ENCODE data around the gene FRMD4B. TPM values are rescaled to one million over a fixed set of nuclear protein-coding genes. Genes with fewer than 3 reads are reported as not detected.

Gene FRMD4B
- polyA plus RNA-seq, 4 donors, result 37.4 to 45.7 (median 40.9) TPM

DNA sequence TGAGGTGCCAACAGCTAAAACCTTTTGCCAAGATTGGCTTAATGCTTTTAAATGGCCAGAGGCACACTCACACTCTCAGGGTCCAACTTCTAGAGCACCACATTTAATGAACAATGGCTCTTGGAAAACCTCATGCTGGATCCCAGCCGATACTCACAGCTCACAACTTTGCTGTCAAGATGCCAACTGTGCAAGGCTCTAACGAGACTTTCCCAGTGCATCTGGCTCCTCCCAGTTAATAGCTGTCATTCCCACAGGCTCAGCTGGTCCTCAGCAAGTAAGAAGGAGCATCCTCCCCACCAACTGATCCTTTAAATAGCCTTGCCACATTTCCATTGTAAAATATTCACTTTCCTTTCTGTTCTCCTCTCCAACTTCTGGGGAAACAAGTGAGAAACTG lies 20.3 kb upstream of the FRMD4B start:
- DNase-seq (ENCODE audit: low read depth in 4 of 4, low spot score in 2 of 4), result no peak

DNA sequence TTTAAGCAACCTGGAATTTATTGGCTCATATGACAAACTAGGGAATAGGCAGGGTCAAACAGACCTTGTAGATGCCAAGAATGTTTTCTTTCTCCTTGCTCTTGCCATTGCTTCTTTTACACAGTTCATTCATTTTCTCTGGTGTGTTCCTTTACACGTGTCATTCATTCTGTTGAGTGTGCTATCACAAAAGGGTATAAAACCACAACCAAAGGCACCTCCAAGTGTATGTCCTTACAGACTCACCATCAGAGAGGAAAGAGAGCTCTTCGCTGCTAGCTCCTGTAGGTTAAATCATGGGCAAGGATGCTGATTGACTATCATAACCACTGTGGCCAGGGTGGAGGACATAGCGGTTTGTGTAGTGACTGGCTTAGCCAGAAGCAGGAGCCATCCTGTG lies 19.2 kb upstream of the FRMD4B start:
- no peak for DNase-seq (ENCODE audit: low read depth in 4 of 4, low spot score in 2 of 4)

DNA sequence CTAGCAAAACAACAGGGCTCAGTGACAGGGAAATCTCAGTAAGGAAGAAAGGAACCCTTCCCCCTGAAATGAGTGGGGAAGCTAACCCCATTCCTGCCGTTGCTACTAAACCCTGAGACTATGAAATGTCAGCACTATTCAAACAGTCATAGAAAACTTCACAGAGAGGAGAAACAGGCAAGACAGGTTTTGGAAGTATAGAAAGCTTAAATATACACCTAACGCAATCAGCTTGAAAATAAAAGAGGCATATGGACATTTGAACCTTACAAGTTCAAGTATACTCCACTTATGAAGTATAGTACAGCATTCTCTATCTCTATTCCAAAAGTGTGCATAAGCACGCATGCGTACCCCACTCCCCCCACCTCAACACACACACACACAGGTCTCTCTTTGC lies 17.6 kb upstream of the FRMD4B start:
- DNase-seq (ENCODE audit: low read depth in 4 of 4, low spot score in 2 of 4), result no peak

DNA sequence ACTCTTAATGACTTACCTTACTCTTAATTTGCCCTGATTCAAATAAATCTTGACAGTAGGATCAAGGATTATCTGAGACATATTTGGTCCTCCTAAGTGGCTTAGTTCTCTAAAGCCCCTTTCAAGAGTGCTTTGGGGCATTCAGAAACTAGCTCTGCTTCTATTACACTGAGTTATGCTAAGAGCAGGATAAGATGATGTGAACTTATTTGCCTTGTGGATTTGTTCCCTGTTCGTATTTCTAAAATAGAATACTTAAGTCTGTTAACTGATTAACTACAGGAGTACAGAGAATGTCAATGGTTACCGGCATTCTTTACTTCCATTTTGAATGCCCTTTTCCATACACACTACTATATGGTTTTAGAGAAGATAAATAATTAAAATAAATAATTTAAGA lies 14.8 kb upstream of the FRMD4B start:
- no peak for DNase-seq (ENCODE audit: low read depth in 4 of 4, low spot score in 2 of 4)

DNA sequence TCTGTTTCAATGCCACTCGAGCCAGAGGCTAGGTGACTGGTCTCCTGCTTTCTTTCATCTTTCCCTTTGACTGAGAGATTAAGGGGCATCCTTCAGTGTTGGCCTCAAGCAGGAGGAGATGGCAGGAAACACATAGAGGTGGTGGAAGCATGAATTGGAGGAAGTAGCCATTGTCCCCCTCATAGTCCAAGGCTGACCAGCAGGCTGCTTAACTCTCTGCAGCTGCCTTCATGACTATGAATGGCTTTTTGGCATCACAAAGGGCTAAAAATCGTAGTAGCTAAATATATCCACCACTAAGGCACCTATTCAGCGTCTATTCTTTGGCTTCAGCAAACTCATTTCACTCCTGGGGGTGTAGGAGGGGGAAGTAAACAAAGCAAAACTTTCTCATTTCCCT lies 7.0 kb upstream of the FRMD4B start:
- DNase-seq (ENCODE audit: low read depth in 4 of 4, low spot score in 2 of 4), result no peak

DNA sequence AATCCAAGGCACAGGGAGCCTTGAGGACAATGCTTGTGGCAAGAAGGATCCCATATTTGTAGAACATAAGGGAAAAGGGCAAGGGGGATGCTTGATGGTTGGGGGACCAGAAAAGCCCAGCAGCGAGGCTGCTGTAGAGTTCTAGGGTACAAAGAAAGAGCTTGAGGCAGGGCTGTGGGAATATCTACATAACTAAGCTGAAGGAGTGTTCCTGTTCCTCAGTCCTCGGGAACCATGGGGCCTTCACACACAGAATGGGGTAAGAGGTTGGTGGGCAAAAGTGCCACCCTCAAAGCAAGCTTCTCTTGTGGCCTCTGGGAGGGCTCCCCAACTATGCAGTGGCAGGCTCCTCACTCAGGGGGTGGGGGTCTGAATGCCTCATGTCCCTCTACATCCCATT lies 6.5 kb upstream of the FRMD4B start:
- DNase-seq (ENCODE audit: low read depth in 4 of 4, low spot score in 2 of 4), result no peak

DNA sequence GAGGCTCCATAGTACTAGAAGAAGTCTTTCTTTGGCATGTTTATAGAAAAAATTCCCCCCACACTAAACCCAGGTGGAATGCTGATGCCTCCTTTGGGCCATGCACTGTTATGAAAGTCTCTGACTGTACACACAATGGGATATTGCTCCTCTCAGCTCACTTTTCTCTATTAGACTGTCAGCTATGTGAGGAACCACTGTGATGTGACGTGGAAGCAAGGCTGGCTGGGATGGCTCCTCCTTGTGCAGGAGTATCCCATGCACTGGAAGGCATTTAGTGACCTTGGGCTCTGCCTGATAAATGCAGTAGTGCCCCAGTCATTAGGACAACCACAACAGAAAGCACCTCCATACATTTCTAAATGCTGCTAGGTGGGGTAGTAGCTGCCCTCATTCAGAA lies 5.7 kb upstream of the FRMD4B start:
- DNase-seq (ENCODE audit: low read depth in 4 of 4, low spot score in 2 of 4), result no peak

DNA sequence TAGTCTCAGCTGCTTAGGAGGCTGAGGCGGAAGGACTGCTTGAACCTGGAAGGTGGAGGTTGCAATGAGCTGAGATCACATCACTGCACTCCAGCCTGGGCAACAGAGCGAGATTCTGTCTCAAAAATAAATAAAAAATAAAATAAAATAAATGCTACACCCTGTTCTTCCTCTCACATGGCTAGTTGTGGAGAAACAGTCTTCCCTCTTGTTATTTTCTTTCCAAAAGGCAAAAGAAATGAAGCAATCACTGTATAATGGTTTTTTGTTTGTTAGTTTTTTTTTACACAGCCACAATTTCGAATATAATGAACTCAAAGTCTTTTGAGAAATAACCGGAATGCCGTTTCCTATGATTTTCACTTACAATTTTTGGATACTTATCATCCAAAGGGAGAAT lies 4.9 kb upstream of the FRMD4B start:
- DNase-seq (ENCODE audit: low read depth in 4 of 4, low spot score in 2 of 4), result no peak

DNA sequence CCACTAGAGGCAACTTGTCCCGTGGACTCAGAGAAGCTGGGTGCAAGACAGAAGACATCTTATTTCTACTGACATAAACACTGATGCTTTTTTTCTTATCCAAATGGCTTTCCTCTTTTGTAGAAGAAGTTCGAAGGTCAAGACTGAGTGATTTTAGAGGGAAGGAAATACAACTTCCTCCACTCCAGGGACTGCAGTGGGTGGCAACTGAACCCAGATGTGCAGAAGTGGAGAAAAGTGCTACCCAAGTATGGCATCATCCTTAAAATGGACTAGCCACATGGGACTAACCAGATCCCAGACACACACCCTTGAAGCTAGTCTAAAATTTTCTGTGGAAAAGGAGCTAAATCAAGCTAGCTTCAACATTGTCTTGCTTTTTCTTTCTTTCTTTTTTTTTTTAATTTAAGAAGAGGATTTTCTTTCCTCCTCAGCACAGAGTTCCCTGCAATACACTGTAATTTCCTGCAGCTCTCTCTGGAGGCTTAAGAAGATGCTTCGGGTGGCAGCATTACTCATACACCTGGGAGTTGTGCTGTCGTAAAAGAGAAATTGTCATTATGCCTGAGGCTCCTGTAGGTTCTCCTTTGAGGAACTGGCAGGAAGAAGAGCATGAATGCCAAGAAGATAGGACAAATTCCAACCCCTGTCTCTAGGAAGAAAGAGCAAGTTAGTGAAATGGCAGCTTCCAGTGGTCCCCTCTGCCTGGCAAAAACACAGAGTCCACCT lies 3.8 kb upstream of the FRMD4B start:
- no peak for DNase-seq (ENCODE audit: low read depth in 4 of 4, low spot score in 2 of 4)

DNA sequence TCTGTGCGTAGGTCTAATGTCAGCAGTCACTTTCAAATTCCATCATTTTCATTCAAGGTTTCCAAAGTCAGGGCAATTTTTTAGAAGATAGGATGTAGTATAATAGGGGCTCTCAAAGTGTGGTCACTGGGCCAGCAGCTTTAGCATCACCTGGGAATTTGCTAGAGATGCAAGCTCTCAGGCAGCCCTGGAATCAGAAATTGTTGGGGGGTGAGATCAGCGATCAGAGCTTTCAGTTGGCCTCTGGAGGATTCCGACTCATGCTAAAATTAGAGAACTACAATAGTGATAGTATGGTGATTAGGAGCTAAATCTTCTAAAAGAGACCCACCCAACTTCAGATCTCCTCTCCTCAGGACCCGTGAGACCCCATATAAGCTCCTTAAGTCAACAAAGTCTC lies 2.4 kb upstream of the FRMD4B start:
- DNase-seq (ENCODE audit: low read depth in 4 of 4, low spot score in 2 of 4), result no peak

DNA sequence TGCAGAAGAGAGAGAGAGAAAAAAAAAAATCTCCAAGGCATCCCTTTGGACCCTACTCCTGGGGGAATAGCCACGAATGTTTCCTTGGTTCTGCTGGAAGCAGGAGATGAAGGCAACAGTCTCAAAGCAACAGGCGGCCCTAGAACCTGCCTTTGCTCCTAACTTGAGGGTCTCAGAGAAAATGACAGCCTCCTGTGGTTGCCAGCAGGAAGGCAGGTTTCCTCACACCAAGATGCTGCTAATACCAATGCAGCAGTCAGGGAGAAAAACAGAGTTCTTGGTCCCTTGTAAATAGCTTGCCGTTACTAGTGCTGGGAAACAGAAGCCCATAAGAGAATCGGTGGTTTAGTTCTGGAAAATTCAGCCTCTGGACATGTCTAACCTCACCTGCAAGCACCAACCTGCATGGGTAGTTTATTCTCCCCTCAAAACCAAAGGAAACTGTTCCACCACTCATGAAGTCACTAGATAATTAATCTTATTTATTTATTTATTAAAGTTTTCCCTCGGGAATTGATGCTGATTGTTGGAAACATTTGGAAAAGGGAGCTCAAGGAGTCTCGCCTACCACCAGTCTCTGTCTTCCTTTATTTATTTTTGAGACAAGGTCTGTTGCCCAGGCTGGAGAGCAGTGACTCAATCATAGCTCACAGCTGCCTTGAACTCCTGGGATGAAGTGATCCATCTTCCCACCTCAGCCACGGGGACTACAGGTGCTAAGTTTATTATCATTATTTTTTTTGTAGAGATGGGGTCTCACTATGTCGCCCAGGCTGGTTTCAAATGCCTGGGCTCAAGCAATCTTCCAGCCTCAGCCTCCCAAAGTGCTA lies 883 bp upstream of the FRMD4B start:
- DNase-seq (ENCODE audit: low read depth in 4 of 4, low spot score in 2 of 4), result no peak

DNA sequence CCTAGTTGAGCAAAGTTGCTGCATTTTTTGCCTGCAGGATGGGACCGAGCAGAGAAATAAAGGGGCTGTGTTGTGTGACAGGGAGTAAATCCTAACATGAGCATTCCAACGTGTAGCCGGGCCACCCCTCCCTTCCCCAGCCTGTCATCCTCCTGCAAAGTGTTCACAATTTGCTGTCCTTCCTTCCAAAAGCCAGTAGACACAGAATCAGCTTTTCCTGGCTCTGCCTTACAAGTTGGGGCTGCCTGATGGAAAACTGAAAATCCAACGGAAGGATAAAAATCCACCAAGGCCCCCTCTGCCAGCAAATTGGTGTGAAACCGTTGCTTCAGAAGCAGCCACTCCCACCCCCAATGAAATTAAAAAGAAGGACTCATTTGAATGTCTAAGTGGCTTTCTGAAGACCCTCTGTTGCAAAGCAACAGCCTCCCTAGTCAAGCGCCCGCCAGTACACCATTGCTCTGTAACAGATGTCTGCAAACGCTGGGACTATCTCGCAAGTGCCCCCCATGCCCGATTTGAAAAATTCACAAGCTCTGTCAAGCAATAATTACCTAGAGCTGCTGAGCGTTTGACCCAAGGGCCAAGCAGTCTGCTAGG lies 665 bp downstream of the FRMD4B start:
- DNase-seq (ENCODE audit: low read depth in 4 of 4, low spot score in 2 of 4), result no peak

DNA sequence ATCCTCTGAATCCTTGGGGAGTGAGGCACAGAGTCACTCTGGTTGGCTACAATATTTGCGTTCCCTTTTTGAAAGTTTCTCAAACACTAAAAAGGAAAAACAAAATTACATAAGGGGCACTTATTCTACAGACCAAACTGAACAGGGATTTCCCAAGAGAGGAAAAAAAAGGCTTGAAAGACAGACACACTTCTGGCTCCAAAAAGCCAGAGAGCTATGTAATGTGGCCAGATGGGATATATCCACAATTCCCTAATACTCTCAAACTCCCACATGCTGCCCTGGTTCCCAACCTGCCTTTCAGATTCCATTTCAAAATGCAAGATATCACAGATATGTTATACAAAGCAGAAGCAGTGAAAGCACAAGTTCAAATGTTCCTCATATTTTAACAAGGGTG lies 1.6 kb downstream of the FRMD4B start:
- DNase-seq (ENCODE audit: low read depth in 4 of 4, low spot score in 2 of 4), result no peak

DNA sequence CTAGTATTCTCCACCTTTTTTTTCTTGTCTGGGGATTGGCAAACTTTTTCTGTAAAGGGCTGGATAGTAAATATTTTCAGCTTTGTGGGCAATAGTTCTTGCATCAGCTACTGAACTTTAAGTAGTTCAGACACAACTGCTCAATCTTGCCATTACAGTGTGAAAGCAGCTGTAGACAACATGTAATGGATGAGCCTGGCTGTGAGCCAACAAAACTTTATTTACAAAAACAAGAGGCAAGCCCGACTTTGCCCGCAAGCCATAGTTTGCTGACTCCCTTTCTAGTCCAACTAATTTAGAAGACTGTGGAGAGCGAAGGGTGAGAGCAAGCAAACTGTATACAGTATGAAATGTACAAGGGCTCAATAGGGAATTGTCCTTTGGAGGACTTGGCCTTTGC lies 6.2 kb downstream of the FRMD4B start:
- no peak for DNase-seq (ENCODE audit: low read depth in 4 of 4, low spot score in 2 of 4)

DNA sequence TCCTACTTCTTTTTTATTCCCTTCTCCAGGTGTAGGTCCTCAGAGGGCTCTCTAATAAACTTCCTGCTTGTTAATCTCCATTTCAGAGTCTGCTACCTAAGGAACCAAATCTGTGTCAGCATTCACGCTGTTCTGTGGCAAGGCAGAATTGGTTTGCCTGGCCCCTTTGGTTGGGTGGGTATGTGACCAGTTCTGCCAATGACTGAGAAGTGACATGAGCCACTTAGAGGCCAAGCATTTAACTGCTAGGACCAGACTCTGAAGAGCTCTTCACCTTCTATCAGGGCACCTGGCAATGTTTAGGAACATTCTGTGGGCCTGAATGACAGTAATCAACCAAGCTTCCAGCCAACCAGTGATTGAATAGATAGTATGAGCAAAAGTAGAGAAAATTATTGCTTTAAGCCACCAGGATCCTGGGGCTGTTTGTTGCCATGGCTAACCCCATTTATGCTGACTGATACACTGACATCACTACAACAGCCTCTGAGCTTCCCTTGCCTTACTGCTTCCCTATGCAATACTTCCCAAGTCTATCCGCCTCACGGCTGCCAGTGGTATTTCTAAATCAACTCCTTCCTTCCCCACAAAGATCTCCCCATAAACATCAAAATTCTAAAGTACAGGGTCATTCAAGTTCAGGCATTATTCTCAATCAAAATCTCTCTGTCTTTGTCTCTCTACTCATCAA lies 7.6 kb downstream of the FRMD4B start:
- no peak for DNase-seq (ENCODE audit: low read depth in 4 of 4, low spot score in 2 of 4)

DNA sequence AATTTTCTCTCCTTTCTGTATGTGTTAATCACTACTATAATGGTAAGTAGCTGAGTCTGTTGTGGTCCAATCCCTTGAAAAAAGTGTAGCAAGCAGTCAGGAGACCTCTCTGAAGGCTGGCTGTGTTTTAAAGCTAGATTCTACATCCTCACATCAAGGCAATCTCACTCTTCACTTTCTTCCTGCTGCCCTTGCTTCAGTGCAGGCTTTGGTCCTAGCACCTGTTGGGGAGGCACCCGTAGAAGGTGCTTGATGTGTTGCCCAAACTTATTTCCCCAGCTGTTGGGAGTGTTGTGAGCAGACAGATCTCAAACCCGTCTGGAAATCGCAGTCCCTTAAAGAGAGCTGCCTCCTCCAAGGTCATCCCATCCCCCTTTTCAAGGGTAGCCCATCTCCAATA lies 8.6 kb downstream of the FRMD4B start:
- no peak for DNase-seq (ENCODE audit: low read depth in 4 of 4, low spot score in 2 of 4)

DNA sequence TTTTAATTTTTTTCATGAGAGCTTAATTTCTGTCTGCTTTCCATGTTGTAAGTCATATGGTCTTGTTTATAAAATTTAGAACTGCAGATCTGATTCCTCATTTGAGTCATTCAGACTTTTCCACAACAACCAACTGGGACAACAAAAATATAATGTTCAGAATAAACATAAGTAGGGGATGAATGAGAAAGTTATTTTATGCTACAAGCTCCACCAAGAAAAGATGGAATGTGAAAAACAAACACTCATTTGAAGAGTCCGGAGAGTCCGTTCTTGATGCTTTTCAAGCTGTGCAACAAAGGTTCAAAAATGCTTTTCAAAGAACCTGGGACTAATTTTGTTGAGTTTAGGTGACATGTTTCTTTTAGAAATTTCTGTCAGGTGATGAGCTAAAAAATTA lies 9.2 kb downstream of the FRMD4B start:
- DNase-seq (ENCODE audit: low read depth in 4 of 4, low spot score in 2 of 4), result no peak

DNA sequence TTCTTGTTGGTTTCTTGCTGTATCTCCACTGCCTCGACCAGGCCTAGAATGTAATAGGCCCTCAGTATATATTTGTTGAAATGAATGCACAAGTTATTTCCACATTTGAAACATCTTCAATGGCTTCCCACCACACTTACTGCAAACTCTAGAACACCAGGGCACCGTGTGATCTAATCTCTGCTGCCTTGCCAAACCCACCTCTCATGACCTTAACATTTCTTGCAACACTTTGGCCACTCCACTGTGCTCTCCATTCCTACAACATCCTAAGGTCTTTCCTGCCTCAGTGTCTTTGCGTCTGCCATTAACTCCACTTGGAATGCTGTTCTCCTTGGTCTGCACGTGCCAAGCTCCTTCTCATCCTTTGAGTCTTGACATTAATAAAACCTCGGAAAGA lies 14.1 kb downstream of the FRMD4B start:
- DNase-seq (ENCODE audit: low read depth in 4 of 4, low spot score in 2 of 4), result no peak

DNA sequence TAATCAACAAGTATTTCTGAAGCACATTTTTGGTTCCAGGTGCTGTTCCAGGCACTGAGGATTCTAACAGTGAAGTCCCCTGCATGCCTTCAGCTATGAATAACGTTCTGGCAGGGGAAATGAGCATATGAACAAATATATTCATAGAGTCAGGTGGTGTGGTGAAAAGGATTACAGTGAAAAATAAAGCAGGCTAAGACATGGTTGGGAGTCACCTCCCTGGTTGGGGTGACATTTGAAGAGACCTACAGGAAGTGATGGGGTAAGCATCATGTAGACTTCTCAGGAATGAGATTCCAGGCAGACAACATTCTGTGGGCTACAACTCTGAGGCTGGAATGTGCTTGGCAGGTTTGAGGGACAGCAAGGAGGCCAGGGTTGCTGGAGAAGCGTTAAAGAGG lies 15.0 kb downstream of the FRMD4B start:
- no peak for DNase-seq (ENCODE audit: low read depth in 4 of 4, low spot score in 2 of 4)

DNA sequence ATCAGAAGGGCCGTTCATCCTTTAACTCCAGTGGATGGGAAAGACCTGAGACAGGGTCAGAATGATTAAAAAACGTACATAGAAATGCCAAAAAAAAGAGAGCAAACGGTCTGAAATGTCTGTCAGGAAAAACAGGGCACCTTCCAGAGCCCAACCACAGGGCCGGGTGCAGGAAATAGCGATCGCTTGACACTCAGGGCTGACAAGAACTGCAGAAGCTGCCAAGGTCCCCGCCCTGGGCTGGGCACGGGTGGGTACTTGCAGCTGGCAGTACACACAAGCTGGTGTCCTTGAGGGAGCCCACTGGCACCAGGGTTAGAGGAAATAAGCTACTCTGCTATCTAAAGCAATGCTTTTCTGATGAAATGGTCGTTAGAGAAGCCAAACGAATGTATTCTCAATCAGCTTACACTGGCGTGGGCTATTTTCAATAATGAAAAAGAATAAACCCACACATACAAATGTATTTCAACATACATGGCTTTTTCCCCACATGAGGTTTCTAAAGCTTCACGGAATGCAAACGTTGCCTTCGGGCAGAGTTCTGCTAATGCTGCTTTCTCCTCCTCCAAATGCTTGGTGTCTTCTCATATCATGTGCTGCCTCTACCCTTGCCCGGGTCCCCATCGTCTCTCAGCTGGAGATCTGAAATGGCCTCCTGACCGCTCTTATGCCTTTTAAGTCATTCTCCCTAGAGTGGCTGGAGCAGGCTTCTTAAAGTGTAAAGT lies 15.6 kb downstream of the FRMD4B start:
- DNase-seq (ENCODE audit: low read depth in 4 of 4, low spot score in 2 of 4), result no peak
